PC-3 (cell line): ENCODE data around the gene SSTR4. TPM values are rescaled to one million over a fixed set of nuclear protein-coding genes. Genes with fewer than 3 reads are reported as not detected.

ENCODE experiments used
- ATAC-seq: fragments of 200-7000 bp; cut with Tn5 transposase; 2 replicates; pipeline ENCODE4 v1.9.1; 2020; ENCODE audit warnings: mild to moderate bottlenecking, moderate library complexity
- BruUV-seq: library from RNA; stranded (reverse); fragments of 400-500 nt; replicated peaks from 2 replicates; lab custom pipeline; 2021; lab: Mats Ljungman, UMichigan
- CTCF ChIA-PET: fragments of 300-600 bp; sonication (Branson Sonifier 250); formaldehyde crosslinking; loops from one replicate; lab custom pipeline; 2022; ENCODE audit warnings: antibody characterized with exemption; lab: Charles Lee
- POLR2A ChIA-PET: fragments of 300-600 bp; sonication (Branson Sonifier 250); formaldehyde crosslinking; loops from one replicate; lab custom pipeline; 2022; ENCODE audit warnings: antibody characterized with exemption; ENCODE audit not compliant: unreplicated experiment; lab: Charles Lee
- DNase-seq: peaks from one replicate; pipeline ENCODE4 v3.0.0-alpha.2; 2015
- H2AFZ ChIP-seq: fragments of 300-600 bp; sonication (generic); 2 replicates; pipeline ENCODE4 v1.6.0; 2016; ENCODE audit warnings: antibody characterized with exemption, low read length
- H3F3A ChIP-seq: fragments of 300-600 bp; sonication (generic); one replicate; pipeline ENCODE4 v1.6.0; 2017; ENCODE audit warnings: antibody characterized with exemption, low read length, control low read depth, mild to moderate bottlenecking; ENCODE audit not compliant: unreplicated experiment
- H3K27ac ChIP-seq: fragments of 300-600 bp; sonication (generic); 2 replicates; pipeline ENCODE4 v1.5.1; 2016; ENCODE audit warnings: mild to moderate bottlenecking, low read length
- H3K27me3 ChIP-seq: fragments of 300-600 bp; sonication (generic); 2 replicates; pipeline ENCODE4 v1.6.1; 2016; ENCODE audit warnings: low read length, mixed read lengths
- H3K36me3 ChIP-seq: fragments of 300-600 bp; sonication (generic); 2 replicates; pipeline ENCODE4 v1.6.1; 2016; ENCODE audit warnings: low read depth, mixed run types, low read length, mixed read lengths
- H3K4me1 ChIP-seq: fragments of 300-600 bp; sonication (generic); 2 replicates; pipeline ENCODE4 v1.5.1; 2016; ENCODE audit warnings: low read length; ENCODE audit not compliant: insufficient read depth
- H3K4me2 ChIP-seq: fragments of 300-600 bp; sonication (generic); 2 replicates; pipeline ENCODE4 v1.6.0; 2016; ENCODE audit warnings: low read length
- H3K4me3 ChIP-seq: fragments of 300-600 bp; sonication (generic); 2 replicates; pipeline ENCODE4 v1.5.1; 2016; ENCODE audit warnings: mild to moderate bottlenecking, low read length, mixed read lengths
- H3K79me2 ChIP-seq: fragments of 300-600 bp; sonication (generic); 2 replicates; pipeline ENCODE4 v1.6.1; 2017; ENCODE audit warnings: low read length, mixed read lengths
- H3K9ac ChIP-seq: fragments of 300-600 bp; sonication (generic); 2 replicates; pipeline ENCODE4 v1.6.0; 2016; ENCODE audit warnings: mild to moderate bottlenecking, low read length
- H3K9me2 ChIP-seq: fragments of 300-600 bp; sonication (generic); replicated peaks from 2 replicates; pipeline ENCODE4 v1.6.1; 2016; ENCODE audit warnings: mixed run types, low read length, mixed read lengths
- H3K9me3 ChIP-seq: fragments of 300-600 bp; sonication (generic); 2 replicates; pipeline ENCODE4 v1.6.1; 2016; ENCODE audit warnings: low read length, mixed read lengths
- H4K20me1 ChIP-seq: fragments of 300-600 bp; sonication (generic); 2 replicates; pipeline ENCODE4 v1.6.1; 2016; ENCODE audit warnings: low read length, mixed read lengths
- CTCF ChIP-seq: fragments of 300-600 bp; sonication (generic); conservative IDR thresholded peaks from 2 replicates; pipeline ENCODE4 v1.5.1; 2017; ENCODE audit warnings: antibody characterized with exemption, low read depth, mild to moderate bottlenecking, low read length
- EZH2 ChIP-seq: fragments of 300-600 bp; sonication (generic); IDR thresholded peaks from one replicate; pipeline ENCODE4 v1.6.1; 2017; ENCODE audit warnings: antibody characterized with exemption, mild to moderate bottlenecking, low read length; ENCODE audit not compliant: unreplicated experiment
- EZH2phosphoT487 ChIP-seq: fragments of 300-600 bp; sonication (generic); IDR thresholded peaks from 2 replicates; pipeline ENCODE4 v1.6.1; 2018; ENCODE audit warnings: mild to moderate bottlenecking, antibody characterized with exemption, low read length, borderline replicate concordance
- intact Hi-C: fragments of 100-400 bp; cut with micrococcal nuclease; formaldehyde crosslinking; loops from 2 replicates; pipeline ENCODE4 v1.9.0; 2023
- total RNA-seq: library from RNA; depleted of rRNA; stranded (reverse); fragments of >200 nt; gene quantifications from 2 replicates; pipeline ENCODE4 v1.2.3, GENCODE V29; 2014

The SSTR4 gene
- total RNA-seq, 1 experiment from 2014 or later = not detected

GRCh38 chr20:23027721-23028120, 7.4 kb upstream of the SSTR4 start:
- Histone ChIP-seq H3K4me3 (no peak overlapping the region), H2AFZ (no peak overlapping the region), H3K27ac (no peak overlapping the region), H3F3A (no peaks in the 10 kb centered on the region), H3K9ac (no peak overlapping the region), H3K79me2 (no peaks in the 10 kb centered on the region), H3K27me3 (no peaks in the 10 kb centered on the region), H3K9me3 (no peaks in the 10 kb centered on the region), H3K4me2 (no peak overlapping the region), H3K4me1 (0 out of 2 replicates have a peak, but pooled peaks cover 10% of the 10 kb centered on the region), H3K9me2 (no peaks in the 10 kb centered on the region), H4K20me1 (no peaks in the 10 kb centered on the region), H3K36me3 (no peaks in the 10 kb centered on the region)
- DNase-seq = no peak
- CTCF ChIA-PET = no interaction called here
- BruUV-seq = no TSS peak
- TF ChIP-seq EZH2 = no peak
- POLR2A ChIA-PET = no interaction called here
- no peak for ATAC-seq
- intact Hi-C loops = no loop called here

GRCh38 chr20:23028392-23028791, 6.7 kb upstream of the SSTR4 start:
- Histone ChIP-seq H3K9me2 (no peaks in the 10 kb centered on the region), H3K4me1 (0 out of 2 replicates have a peak, but pooled peaks cover 8% of the 10 kb centered on the region), H3K4me3 (no peak overlapping the region), H3K9ac (no peak overlapping the region), H3K4me2 (no peak overlapping the region), H4K20me1 (no peaks in the 10 kb centered on the region), H3K27ac (no peak overlapping the region), H3K27me3 (no peaks in the 10 kb centered on the region), H3K36me3 (no peaks in the 10 kb centered on the region), H3F3A (no peaks in the 10 kb centered on the region), H3K79me2 (no peaks in the 10 kb centered on the region), H2AFZ (no peak overlapping the region), H3K9me3 (no peaks in the 10 kb centered on the region)
- CTCF ChIA-PET = no interaction called here
- intact Hi-C loops = no loop called here
- DNase-seq (no peak), ATAC-seq (no peak)
- POLR2A ChIA-PET = no interaction called here
- BruUV-seq = no TSS peak
- TF ChIP-seq EZH2 (no peak), CTCF (no peak), EZH2phosphoT487 (no peak)

- intact Hi-C loops = no loop called here
- H3K79me2 ChIP-seq = no peaks in the 10 kb centered on the region
- no peaks in the 10 kb centered on the region for H3K9me3 ChIP-seq
- no peaks in the 10 kb centered on the region for H3K9me2 ChIP-seq
- no TSS peak for BruUV-seq
- no peak for DNase-seq
- CTCF ChIA-PET = no interaction called here
- H3K27ac ChIP-seq = no peak overlapping the region
- H4K20me1 ChIP-seq = no peaks in the 10 kb centered on the region
- ATAC-seq = no peak
- H3F3A ChIP-seq = no peaks in the 10 kb centered on the region
- no peak overlapping the region for H3K4me3 ChIP-seq
- H3K4me2 ChIP-seq = no peak overlapping the region
- H3K36me3 ChIP-seq = no peaks in the 10 kb centered on the region
- POLR2A ChIA-PET = no interaction called here
- H2AFZ ChIP-seq = no peak overlapping the region
- TF ChIP-seq EZH2 (no peak), EZH2phosphoT487 (no peak), CTCF (no peak)
- H3K9ac ChIP-seq = no peak overlapping the region
- H3K4me1 ChIP-seq = 0 out of 2 replicates have a peak, but pooled peaks cover 5% of the 10 kb centered on the region
- no peaks in the 10 kb centered on the region for H3K27me3 ChIP-seq
Observed at GRCh38 chr20:23029324-23029723, 5.8 kb upstream of the SSTR4 start.
